Measurements from ENCODE around the gene SNX20. TPM values are rescaled to one million over a fixed set of nuclear protein-coding genes. Genes with fewer than 3 reads are reported as not detected.

Gene SNX20
- total and polyA plus RNA-seq, 2 of the 4 experiments (the other 2 are of a cell fraction), result not detected

- no peak overlapping the region for H2BK20ac ChIP-seq (ENCODE audit: low read depth, low read length)
- ChIA-PET POLR2A (ENCODE audit: unreplicated experiment) (no interaction called here), CTCF (interaction anchor here (1.8 kb wide), 1 partner anchor 19 kb away, joined by 5 read pairs; no protein-coding TSS in a partner anchor)
- no peak overlapping the region for H2AFZ ChIP-seq (replicated peaks; ENCODE audit: low read length, poor library complexity)
- H3K18ac ChIP-seq (ENCODE audit: low read depth, low read length), result no peak overlapping the region
- no peak overlapping the region for H3K14ac ChIP-seq (replicated peaks; ENCODE audit: low read depth, low read length)
- no peaks in the 10 kb centered on the region for H4K20me1 ChIP-seq (ENCODE audit: insufficient read depth, low read length)
- DNase-seq (no peak), ATAC-seq (ENCODE audit: low read depth) (no peak)
- no peak overlapping the region for H4K5ac ChIP-seq (ENCODE audit: low read depth, low read length)
- H2AK5ac ChIP-seq (ENCODE audit: low read depth, low read length), result no peak overlapping the region
- no peak overlapping the region for H2BK5ac ChIP-seq (ENCODE audit: low read depth, low read length, poor library complexity, severe bottlenecking)
- no peak overlapping the region for H4K8ac ChIP-seq (ENCODE audit: low read depth in 2 of 2, low read length in 2 of 2)
- no peak overlapping the region for H2BK15ac ChIP-seq (ENCODE audit: low read depth, low read length)
- no peaks in the 10 kb centered on the region for H3K9me1 ChIP-seq (ENCODE audit: insufficient read depth, low read length)
- no peaks in the 10 kb centered on the region for H3K4me1 ChIP-seq (ENCODE audit: control insufficient read depth, insufficient read depth, low read length)
- no peak overlapping the region for H3K4me3 ChIP-seq (ENCODE audit: insufficient read depth, low read depth, low read length)
- H3K27ac ChIP-seq (ENCODE audit: insufficient read depth, low read length), result no peak overlapping the region
- H3K23ac ChIP-seq (ENCODE audit: low read depth, low read length), result no peak overlapping the region
- no peaks in the 10 kb centered on the region for H3K79me1 ChIP-seq (ENCODE audit: low read depth in 1 of 2, low read length in 2 of 2)
- intact Hi-C loops (cut with micrococcal nuclease), result no loop called here
- H3K36me3 ChIP-seq (ENCODE audit: control insufficient read depth, insufficient read depth, low read length), result no peaks in the 10 kb centered on the region
- H4K91ac ChIP-seq (ENCODE audit: insufficient read depth, low read depth, low read length), result no peak overlapping the region
- 67% methylated on average over 1 of the region's 8 CpGs; no CpG with 5 or more reads in 1 of the 2 experiments for WGBS, 2 experiments (ENCODE audit: extremely low coverage in 2 of 2, insufficient read length in 1 of 2)
- no TSS peak for BruUV-seq (replicated peaks)
- no peak overlapping the region for H3K4ac ChIP-seq (ENCODE audit: low read depth, low read length)
- TF ChIP-seq CEBPB (IDR thresholded peaks at IDR 0.05; ENCODE audit: low read depth, low read length), result no peak
- in situ Hi-C loops (cut with MboI; ENCODE audit: low sequenced_read_pairs), result no loop called here
- peaks cover 17% of the 10 kb centered on the region for H3K27me3 ChIP-seq (ENCODE audit: control insufficient read depth, insufficient read depth, low read length)
- dilution Hi-C loops (cut with HindIII; ENCODE audit: low sequenced_read_pairs, unreplicated experiment), result no loop called here
- no peak overlapping the region for H2BK120ac ChIP-seq (ENCODE audit: low read depth, low read length)
- no peaks in the 10 kb centered on the region for H3K9me3 ChIP-seq (ENCODE audit: control insufficient read depth, insufficient read depth, low read length)
- H2AK9ac ChIP-seq (replicated peaks; ENCODE audit: low read depth, low read length, poor library complexity), result no peak overlapping the region
- no peak overlapping the region for H3K4me2 ChIP-seq (ENCODE audit: low read depth, low read length)
- H3K56ac ChIP-seq (ENCODE audit: extremely low read depth, insufficient read depth, low read length), result no peak overlapping the region
- H3K9ac ChIP-seq (ENCODE audit: low read depth, low read length), result no peak overlapping the region
Measured at GRCh38 chr16:50646345-50646744, 34.8 kb downstream of the SNX20 start.

Measured in IMR-90 (cell line).